ENCODE data around the gene SAMSN1. TPM values are rescaled to one million over a fixed set of nuclear protein-coding genes. Genes with fewer than 3 reads are reported as not detected.

SAMSN1 gene
- total and polyA plus RNA-seq, 2 of the 8 experiments (the other 6 are each of a cell fraction or from before 2014, with no cell fraction given) = 0.50 to 3.0 TPM

GRCh38 chr21:14584357-14585095, 38.4 kb upstream of the SAMSN1 start:
- Histone ChIP-seq H2AFZ (ENCODE audit: low read length) (no peak overlapping the region), H4K8ac (ENCODE audit: extremely low read depth, insufficient read depth, low read length) (no peak overlapping the region), H3K4me2 (ENCODE audit: insufficient read depth in 1 of 2, low read depth in 2 of 2, low read length in 2 of 2) (no peak overlapping the region), H3K14ac (ENCODE audit: insufficient read length) (no peak overlapping the region), H2BK15ac (ENCODE audit: low read length) (no peak overlapping the region), H3K9me3 (ENCODE audit: insufficient read depth in 2 of 2, low read depth in 1 of 2, low read length in 1 of 2) (no peaks in the 10 kb centered on the region; a peak in 1 of 4 replicates), H4K5ac (ENCODE audit: insufficient read length, low read depth, low read length) (no peak overlapping the region), H3K36me3 (ENCODE audit: control insufficient read depth in 2 of 4, insufficient read depth in 4 of 4, low read length in 3 of 4) (no peaks in the 10 kb centered on the region), H3K9ac (replicated peaks in 1 of 4; ENCODE audit: extremely low read depth in 1 of 4, low read depth in 3 of 4, low read length in 3 of 4) (no peak overlapping the region), H3K18ac (ENCODE audit: extremely low read depth, low read length) (no peak overlapping the region), H2BK5ac (ENCODE audit: low read depth, low read length) (no peak overlapping the region), H3K79me1 (ENCODE audit: low read depth, low read length) (no peaks in the 10 kb centered on the region), H3K56ac (replicated peaks; ENCODE audit: insufficient read length, low read depth, low read length) (no peak overlapping the region), H2AK5ac (ENCODE audit: low read depth, low read length) (no peak overlapping the region), H2BK120ac (replicated peaks; ENCODE audit: low read depth, low read length) (no peak overlapping the region), H3K23ac (ENCODE audit: insufficient read length) (no peak overlapping the region), H3K27me3 (replicated peaks in 1 of 4; ENCODE audit: control insufficient read depth in 3 of 4, extremely low read depth in 1 of 4, insufficient read depth in 3 of 4, low read length in 3 of 4) (no peaks in the 10 kb centered on the region), H3K4me1 (replicated peaks in 1 of 4; ENCODE audit: control insufficient read depth in 3 of 4, insufficient read depth in 4 of 4, low read length in 3 of 4) (no peaks in the 10 kb centered on the region), H3K27ac (ENCODE audit: low read depth, low read length) (no peak overlapping the region), H3K4ac (replicated peaks; ENCODE audit: insufficient read length, low read depth, low read length) (no peak overlapping the region), H2BK20ac (ENCODE audit: low read length) (no peak overlapping the region), H3K79me2 (ENCODE audit: control insufficient read depth in 1 of 2, insufficient read depth in 2 of 2, low read length in 2 of 2) (no peaks in the 10 kb centered on the region), H2BK12ac (ENCODE audit: low read depth, low read length) (no peak overlapping the region), H4K91ac (replicated peaks; ENCODE audit: insufficient read length, low read length) (no peak overlapping the region), H3K4me3 (ENCODE audit: extremely low read depth in 1 of 4, insufficient read depth in 2 of 4, low read depth in 3 of 4, low read length in 4 of 4) (no peak overlapping the region), H3K23me2 (ENCODE audit: low read depth, low read length) (no peaks in the 10 kb centered on the region), H4K20me1 (replicated peaks in 1 of 2; ENCODE audit: control insufficient read depth in 1 of 2, insufficient read depth in 2 of 2, low read length in 2 of 2) (no peaks in the 10 kb centered on the region)
- ChIA-PET CTCF (ENCODE audit: partially characterized antibody) (no interaction called here), POLR2A (ENCODE audit: partially characterized antibody) (no interaction called here)
- WGBS, 2 experiments (ENCODE audit: extremely low coverage in 1 of 2, insufficient coverage in 1 of 2, insufficient read length in 1 of 2, insufficient replicate concordance in 2 of 2, low coverage in 1 of 2, low lambda C conversion rate in 2 of 2, missing lambda C conversion rate in 1 of 2) = 91% methylated on average over 2 of the region's 2 CpGs; no CpG with 5 or more reads in 1 of the 2 experiments
- DNase-seq (ENCODE audit: low read depth in 1 of 2, low spot score in 2 of 2) (no peak), FAIRE-seq (no peak)
- no peak for TF ChIP-seq RNF2 (IDR thresholded peaks at IDR 0.05; ENCODE audit: borderline replicate concordance, low read depth, low read length, missing control alignments, poor library complexity, severe bottlenecking)
- TF ChIP-seq CHD1 (IDR thresholded peaks at IDR 0.05; ENCODE audit: low read depth, low read length) = no peak
- no peak for TF ChIP-seq CHD2 (IDR thresholded peaks at IDR 0.05; ENCODE audit: low read length)
- no peak for TF ChIP-seq CTBP2 (IDR thresholded peaks at IDR 0.05; ENCODE audit: borderline replicate concordance, insufficient read depth, insufficient read length, low read length)
- TF ChIP-seq NRF1 (IDR thresholded peaks at IDR 0.05; ENCODE audit: low read depth, low read length) = no peak
- TF ChIP-seq SAP30 (IDR thresholded peaks at IDR 0.05; ENCODE audit: insufficient read depth, insufficient replicate concordance, low read length) = no peak
- TF ChIP-seq POLR2AphosphoS5 (IDR thresholded peaks at IDR 0.05; ENCODE audit: low read depth, low read length) = no peak
- no peak for TF ChIP-seq SIX5 (IDR thresholded peaks at IDR 0.05; ENCODE audit: low read depth, low read length)
- TF ChIP-seq TAF1 (IDR thresholded peaks at IDR 0.05; ENCODE audit: low read depth, low read length) = no peak
- no peak for TF ChIP-seq CTCF (IDR thresholded peaks at IDR 0.05; ENCODE audit: control extremely low read depth in 1 of 3, insufficient read depth in 1 of 3, low read depth in 1 of 3, low read length in 3 of 3)
- no peak for TF ChIP-seq ASH2L (IDR thresholded peaks at IDR 0.05; ENCODE audit: low read length)

All from H1 (cell line).